GM13976 (cell line): Measurements from ENCODE around the gene PBX3.

Experiments
- DNase-seq: peaks from one replicate; pipeline ENCODE4 v3.0.0; 2012; ENCODE audit warnings: low spot score
- CTCF ChIP-seq: IDR thresholded peaks from 2 replicates; pipeline ENCODE4 v1.5.1; 2012; ENCODE audit warnings: borderline replicate concordance, mild to moderate bottlenecking; ENCODE audit not compliant: insufficient read depth; ENCODE audit errors: extremely low read depth, missing control alignments, control extremely low read depth
- in situ Hi-C: fragments of 300-500 bp; cut with MboI; formaldehyde crosslinking; loops from one replicate; pipeline ENCODE4 v1.12.0; 2022; ENCODE audit warnings: low sequenced_read_pairs, mixed read lengths, inconsistent platforms; ENCODE audit not compliant: unreplicated experiment

The PBX3 gene

GRCh38 chr9:125782718-125783117 is 35.5 kb downstream of the PBX3 start:
- DNase-seq: no peak
- TF ChIP-seq CTCF: no peak
- in situ Hi-C loops: no loop called here

DNA sequence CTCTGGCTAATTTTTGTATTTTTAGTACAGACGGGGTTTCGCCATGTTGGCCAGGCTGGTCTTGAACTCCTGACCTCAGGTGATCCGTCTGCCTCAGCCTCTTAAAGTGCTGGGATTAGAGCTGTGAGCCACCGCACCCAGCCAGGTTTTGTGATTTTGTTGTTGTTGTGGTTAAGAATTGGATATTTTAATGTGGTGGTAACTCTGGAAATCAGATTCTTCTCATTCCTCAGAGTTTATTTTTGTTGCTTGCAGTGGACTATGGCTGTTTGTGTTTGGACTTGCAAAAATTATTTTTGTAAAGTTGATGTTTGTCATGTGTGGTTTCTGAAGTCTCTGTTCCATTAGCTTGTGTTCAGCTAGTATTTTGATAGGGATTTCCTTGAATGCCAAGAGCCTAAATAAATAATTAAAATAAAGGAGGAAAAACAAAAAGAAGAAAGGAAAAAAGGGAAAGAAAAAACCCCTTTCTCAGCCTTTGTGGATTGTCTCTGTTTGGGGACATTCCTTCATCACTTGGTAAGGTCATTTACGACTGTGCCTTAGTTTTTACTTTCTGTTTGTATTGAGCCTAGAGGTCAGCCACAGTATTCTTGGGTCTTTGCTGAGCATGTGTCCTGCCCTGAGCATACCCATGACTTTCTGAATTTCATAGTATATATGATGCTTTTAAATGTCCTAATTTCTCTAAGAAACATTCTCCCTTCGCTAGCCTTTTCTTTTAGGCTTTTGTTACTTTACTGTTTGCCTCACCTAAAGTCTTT is 37.3 kb downstream of the PBX3 start:
- DNase-seq: no peak
- TF ChIP-seq CTCF: no peak
- in situ Hi-C loops: no loop called here

DNA sequence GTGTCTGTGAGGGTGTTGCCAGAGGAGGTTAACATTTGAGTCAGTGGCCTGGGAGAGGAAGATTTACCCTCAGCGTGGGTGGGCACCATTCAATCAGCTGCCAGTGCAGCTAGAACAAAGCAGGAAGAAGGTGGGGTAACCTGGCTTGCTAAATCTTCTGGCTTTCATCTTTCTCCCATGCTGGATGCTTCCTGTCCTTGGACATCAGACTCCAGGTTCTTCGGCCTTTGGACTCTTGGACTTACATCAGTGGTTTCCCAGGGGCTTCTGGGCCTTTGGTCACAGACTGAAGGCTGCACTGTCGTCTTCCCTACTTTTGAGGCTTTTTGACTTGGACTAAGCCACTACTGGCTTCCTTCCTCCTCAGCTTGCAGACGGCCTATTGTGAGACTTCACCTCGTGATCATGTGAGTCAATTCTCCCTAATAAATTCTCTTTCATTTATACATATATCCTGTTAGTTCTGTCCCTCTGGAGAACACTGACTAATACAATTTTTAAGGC is 38.1 kb downstream of the PBX3 start:
- no peak for TF ChIP-seq CTCF
- DNase-seq: no peak
- in situ Hi-C loops: no loop called here

GRCh38 chr9:125787715-125788114 is 40.5 kb downstream of the PBX3 start:
- no peak for TF ChIP-seq CTCF
- no peak for DNase-seq
- in situ Hi-C loops: no loop called here

- TF ChIP-seq CTCF: no peak
- peak; percentile 19 for DNase-seq
- in situ Hi-C loops: no loop called here
These were observed 42.0 kb downstream of the PBX3 start for GRCh38 chr9:125789196-125789595.

- DNase-seq: no peak
- no peak for TF ChIP-seq CTCF
- in situ Hi-C loops: no loop called here
These were observed 47.5 kb downstream of the PBX3 start for GRCh38 chr9:125794708-125795107.

- in situ Hi-C loops: no loop called here
- TF ChIP-seq CTCF: no peak
- no peak for DNase-seq
These were observed 48.9 kb downstream of the PBX3 start for GRCh38 chr9:125795970-125796596.
